WI38 (cell line): ENCODE data around the gene EHD1.

Experiments used
- H3K4me3 ChIP-seq: 2 replicates; pipeline ENCODE4 v1.5.1; 2011; ENCODE audit warnings: low read depth, mild to moderate bottlenecking, control low read depth, low read length
- TF ChIP-seq, protein P1 (sequence below): IDR thresholded peaks from 2 replicates; pipeline ENCODE4 v1.5.1; 2012; ENCODE audit warnings: low read depth, mild to moderate bottlenecking, control low read depth, low read length

The EHD1 gene

DNA sequence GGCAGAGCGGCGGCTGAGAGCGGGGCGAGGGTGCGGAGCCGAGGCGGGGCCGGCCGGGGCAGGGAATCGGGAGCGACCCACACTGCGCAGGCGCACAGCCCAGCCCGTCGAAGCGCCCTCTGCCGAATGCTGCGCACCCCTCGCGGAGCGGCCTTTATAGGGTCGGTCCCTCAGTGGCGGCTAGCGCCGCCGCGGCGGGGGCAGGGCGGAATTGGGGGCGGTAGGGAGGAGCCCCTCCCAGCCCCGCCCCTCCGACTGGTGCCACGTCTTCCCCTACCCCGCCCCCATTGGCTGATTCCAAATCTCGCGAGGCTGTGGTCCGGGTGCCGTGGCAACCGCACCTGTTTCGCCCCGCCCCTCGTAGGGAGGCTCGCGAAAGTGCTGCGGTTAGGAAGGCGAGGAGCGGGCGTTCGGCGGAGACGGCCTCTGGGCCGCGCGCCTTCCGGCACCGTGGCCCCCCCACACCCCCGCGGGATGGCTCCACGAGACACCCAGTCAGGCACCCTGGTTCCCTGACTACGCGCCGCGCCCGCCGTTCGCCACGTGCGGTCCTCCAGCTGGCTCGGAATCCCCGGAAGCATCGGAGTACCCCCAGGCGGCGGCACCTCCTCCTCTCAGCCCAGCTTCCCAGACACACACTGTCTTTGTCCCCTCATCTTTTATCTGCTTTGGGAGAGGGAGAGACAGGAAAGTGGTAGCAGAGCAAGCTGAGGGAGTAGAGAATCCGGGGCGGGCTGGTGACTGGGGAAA lies at the start of gene EHD1:
EHD1 (minus strand) TSS at position 128 of the 750 bp plus-strand sequence. CDS start 157 bp downstream, outside the sequence.
- H3K4me3 ChIP-seq = peak within 1 kb of the TSS; percentile 99
- TF ChIP-seq, protein P1, sequence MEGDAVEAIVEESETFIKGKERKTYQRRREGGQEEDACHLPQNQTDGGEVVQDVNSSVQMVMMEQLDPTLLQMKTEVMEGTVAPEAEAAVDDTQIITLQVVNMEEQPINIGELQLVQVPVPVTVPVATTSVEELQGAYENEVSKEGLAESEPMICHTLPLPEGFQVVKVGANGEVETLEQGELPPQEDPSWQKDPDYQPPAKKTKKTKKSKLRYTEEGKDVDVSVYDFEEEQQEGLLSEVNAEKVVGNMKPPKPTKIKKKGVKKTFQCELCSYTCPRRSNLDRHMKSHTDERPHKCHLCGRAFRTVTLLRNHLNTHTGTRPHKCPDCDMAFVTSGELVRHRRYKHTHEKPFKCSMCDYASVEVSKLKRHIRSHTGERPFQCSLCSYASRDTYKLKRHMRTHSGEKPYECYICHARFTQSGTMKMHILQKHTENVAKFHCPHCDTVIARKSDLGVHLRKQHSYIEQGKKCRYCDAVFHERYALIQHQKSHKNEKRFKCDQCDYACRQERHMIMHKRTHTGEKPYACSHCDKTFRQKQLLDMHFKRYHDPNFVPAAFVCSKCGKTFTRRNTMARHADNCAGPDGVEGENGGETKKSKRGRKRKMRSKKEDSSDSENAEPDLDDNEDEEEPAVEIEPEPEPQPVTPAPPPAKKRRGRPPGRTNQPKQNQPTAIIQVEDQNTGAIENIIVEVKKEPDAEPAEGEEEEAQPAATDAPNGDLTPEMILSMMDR = peak; percentile 33; the same call in 1 of the 2 replicates

DNA sequence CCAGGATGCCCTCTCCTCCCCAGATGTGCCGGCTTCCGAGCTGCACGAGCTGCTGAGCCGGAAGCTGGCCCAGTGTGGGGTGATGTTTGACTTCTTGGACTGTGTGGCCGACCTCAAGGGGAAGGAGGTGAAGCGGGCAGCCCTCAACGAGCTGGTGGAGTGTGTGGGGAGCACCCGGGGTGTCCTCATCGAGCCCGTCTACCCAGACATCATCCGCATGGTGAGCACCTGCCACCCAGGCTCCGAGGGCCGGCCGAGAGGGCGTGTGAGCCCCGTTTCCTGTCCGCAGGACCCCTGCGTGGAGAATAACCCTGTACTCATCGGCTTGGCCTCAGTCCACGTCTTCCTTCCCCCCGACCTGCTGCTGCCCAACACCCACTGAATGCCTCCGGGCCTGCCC lies 48.3 kb upstream of the EHD1 start:
- TF ChIP-seq, protein P1 = no peak
- H3K4me3 ChIP-seq = no peak overlapping the region

DNA sequence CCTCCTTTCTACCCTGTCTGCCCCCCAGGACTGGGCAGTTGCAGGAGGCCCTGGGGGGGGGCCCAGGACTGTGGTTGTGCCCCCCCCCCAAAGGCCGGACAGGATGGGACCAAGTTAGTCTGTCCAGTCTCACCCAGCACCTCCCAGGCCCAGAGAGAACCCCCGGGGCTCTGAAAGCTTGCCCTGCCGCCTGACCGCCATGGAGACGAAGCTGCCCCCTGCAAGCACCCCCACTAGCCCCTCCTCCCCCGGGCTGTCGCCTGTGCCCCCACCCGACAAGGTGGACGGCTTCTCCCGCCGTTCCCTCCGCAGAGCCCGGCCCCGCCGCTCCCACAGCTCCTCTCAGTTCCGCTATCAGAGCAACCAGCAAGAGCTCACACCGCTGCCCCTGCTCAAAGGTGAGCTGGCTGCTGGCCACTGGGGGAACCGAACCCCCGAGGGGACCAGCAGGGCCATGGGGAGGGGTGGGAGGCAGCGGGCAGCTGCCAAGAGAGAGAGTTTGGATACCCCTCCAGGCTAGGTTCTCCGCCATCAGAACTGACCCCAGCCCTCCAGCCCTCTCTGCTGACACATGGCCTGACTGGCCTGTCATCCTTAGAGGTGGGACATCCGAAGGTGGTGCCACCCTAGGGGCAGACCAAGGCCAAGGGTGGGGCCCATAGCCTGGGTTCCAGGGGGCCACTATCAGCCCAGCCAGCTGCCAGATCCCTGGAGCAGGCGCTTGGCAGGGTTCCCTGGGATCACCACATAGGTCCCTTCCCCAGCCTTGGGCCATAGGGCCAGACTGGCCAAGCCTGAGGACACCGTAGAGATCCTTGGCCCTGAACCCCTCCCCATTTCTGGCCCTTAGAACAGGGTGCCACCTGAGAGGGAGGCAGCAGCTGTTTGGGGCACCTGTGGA lies 47.4 kb upstream of the EHD1 start:
- H3K4me3 ChIP-seq = peak overlapping the region; percentile 93
- TF ChIP-seq, protein P1 = no peak

DNA sequence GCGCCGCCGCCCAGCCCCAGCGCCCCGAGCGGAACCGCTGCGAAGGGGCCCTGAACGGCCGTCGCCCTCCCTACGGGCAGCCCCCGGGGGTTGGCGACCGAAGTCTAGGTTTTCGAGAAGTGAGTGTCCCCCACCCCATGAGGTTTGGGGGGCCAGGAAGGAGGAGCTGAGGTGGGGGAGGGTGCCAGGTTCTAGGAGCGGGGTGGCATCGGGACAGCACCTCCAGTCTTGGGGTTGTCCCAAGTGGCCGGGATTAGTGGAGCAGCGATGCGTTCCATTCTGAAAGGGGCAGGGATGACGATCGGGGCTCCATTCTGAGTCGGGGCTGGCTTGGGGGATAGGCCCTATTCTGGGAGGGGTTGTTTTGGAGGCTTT lies 46.5 kb upstream of the EHD1 start:
- H3K4me3 ChIP-seq = peak overlapping the region; percentile 93
- TF ChIP-seq, protein P1 = no peak

DNA sequence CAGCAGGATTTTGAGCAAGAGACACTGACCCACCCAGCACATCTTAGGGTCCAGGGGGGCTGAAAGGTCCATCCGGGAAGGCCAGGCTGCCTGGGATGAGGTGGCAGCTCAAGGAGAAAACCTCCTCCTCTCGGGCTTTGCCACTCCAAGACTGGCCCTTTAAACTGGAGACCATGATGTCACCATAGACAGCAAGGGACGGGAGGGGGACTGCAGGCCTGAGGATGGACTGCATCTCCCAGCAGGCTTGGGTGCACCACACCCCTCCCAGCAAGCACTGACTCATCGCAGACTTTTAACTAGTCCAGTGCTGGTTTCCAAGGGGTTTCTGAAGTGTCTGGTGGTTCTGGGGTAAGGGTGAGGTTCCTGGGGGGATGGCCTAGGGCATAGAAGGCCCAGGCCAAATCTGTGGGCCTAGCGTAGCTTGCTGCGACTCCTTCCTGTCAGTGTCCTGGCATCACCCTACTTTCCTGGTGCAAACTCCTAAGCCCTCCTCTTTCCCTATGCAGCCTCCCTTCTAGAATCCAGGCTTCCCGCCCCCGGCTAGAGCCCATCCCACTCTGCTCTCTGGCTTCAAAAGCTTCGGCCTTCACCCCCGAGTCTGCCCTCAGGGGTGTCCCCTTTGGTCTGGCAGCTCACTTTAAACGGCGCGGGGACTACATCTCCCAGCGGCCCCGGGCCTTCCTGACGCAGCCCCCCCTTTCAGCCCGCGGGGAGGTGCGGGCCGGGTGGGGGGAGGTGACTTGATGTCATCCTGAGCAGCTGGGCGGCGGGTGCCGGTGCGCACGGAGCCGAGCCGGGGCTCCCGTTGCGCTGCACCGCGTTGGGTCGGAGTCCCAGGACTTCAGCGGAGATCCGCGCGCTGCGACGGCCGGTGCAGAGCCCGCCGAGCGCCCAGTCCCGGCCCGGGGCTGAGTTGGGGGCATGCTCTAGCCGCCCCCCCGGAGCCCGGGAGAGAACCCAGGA lies 45.8 kb upstream of the EHD1 start, which contains the start of gene PPP2R5B:
PPP2R5B (plus strand) TSS at position 746 of the 966 bp plus-strand sequence. CDS start 1,046 bp downstream, outside the sequence.
- TF ChIP-seq, protein P1 = no peak
- peak within 1 kb of the TSS; percentile 93 for H3K4me3 ChIP-seq

DNA sequence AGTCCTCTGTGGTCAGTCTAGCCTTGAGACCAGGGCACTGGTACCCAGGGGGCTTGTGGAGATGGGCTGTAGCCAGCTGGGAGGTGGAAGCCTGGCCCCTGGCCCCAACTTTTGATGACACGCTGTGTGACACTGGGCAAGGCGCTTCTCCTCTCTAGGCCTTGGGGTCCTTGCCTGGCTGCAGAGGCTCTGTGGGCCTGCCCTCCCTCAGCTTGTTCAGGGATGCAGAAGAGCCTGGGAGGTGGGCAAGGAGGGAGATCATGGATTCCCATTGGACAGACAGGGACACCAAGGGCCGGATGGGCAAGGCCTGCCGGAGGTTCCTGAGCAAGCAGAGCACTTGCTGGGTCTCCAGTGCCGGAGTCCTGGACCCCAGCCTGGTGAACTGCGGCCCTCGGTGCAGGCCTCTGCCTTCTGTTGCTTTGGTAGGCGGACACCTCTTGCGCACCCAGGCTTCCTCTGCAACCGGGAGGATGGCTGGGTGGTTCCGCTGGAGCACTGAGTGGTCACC lies 44.8 kb upstream of the EHD1 start:
- no peak overlapping the region for H3K4me3 ChIP-seq
- TF ChIP-seq, protein P1 = no peak
